ENCODE measurements around the gene PHACTR3. TPM values are rescaled to one million over a fixed set of nuclear protein-coding genes. Genes with fewer than 3 reads are reported as not detected.

Gene PHACTR3
- total and polyA plus RNA-seq, 7 experiments from 2014 or later, result 0.49 TPM; not detected in 6

DNA sequence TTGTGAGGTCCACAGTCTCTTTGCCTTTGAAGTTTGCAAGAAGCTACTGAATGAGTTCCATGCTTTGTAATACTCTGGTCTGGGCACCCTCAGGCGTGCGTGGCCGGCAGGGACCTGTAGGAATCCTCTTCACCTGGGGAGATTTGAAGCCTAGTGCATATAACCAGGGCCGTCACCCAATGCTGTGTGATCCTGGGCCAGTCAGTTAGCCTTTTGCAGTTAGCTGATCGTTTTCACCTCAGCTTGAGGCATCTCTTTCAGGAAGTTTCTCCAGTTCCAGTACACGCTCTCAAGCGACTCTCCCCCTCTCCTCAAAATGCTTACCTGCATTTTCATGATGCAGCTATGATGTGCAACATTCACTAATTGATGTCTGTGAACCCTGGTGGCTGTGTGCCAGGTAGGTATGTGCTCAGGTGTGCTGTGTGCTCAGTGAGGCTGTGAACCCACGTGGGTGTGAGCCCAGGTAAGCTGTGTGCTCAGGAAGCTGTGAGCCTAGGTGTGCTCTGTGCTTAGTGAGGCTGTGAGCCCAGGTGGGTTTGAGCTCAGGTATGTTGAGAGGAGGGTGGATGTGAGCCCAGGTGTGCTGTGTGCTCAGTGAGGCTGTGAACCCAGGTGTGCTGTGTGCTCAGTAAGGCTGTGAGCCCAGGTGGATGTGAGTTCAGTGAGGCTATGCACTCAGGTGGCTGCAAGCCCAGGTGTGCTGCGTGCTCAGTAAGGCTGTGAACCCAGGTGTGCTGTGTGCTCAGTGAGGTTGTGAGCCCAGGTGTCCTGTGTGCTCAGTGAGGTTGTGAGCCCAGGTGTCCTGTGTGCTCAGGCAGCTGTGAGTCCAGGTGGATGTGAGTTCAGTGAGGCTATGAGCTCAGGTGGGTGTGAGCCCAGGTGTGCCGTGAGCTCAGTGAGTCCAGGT lies 120.4 kb downstream of the PHACTR3 start:
- intact Hi-C loops (cut with micrococcal nuclease), result no loop called here
- H3K4me1 ChIP-seq (ENCODE audit: control insufficient read depth in 2 of 2, insufficient read depth in 2 of 2, low read length in 2 of 2), result no peaks in the 10 kb centered on the region

GRCh38 chr20:59725476-59726280 lies 121.3 kb downstream of the PHACTR3 start:
- Mint-ChIP-seq H3K4me3 (no peak overlapping the region), H3K9me3 (peaks cover 0 to 5% (median 0%) of the 10 kb centered on the region in 11 donors), H3K36me3 (no peaks in the 10 kb centered on the region), H3K27ac (no peak overlapping the region), H3K27me3 (peaks cover 0 to 37% (median 13%) of the 10 kb centered on the region in 5 donors), H3K4me1 (peaks cover 0 to 14% (median 0%) of the 10 kb centered on the region in 7 donors)
- Histone ChIP-seq H3K27me3 (ENCODE audit: control insufficient read depth in 2 of 2, insufficient read depth in 2 of 2, low read length in 2 of 2) (no peaks in the 10 kb centered on the region), H3K36me3 (ENCODE audit: control insufficient read depth in 2 of 3, insufficient read depth in 3 of 3, low read length in 3 of 3) (no peaks in the 10 kb centered on the region), H3K4me3 (ENCODE audit: low read length) (no peak overlapping the region), H3K9me3 (ENCODE audit: control insufficient read depth in 2 of 3, low read length in 3 of 3) (no peaks in the 10 kb centered on the region), H3K4me1 (ENCODE audit: control insufficient read depth in 2 of 2, insufficient read depth in 2 of 2, low read length in 2 of 2) (no peaks in the 10 kb centered on the region), H3K27ac (ENCODE audit: low read depth, low read length) (no peak overlapping the region)
- intact Hi-C loops (cut with micrococcal nuclease), result no loop called here
- ChIA-PET CTCF (no interaction called here), POLR2A (no interaction called here)
- ATAC-seq (no peak), DNase-seq (no peak)

More for the DNA sequence above, 120.4 kb downstream of the PHACTR3 start:
- H3K4me1 Mint-ChIP-seq, result peaks cover 0 to 14% (median 0%) of the 10 kb centered on the region in 7 donors
- DNase-seq (no peak), ATAC-seq (no peak)
- H3K27ac Mint-ChIP-seq, result no peak overlapping the region
- POLR2A ChIA-PET, result no interaction called here
- H3K36me3 ChIP-seq (ENCODE audit: control insufficient read depth in 2 of 3, insufficient read depth in 3 of 3, low read length in 3 of 3), result no peaks in the 10 kb centered on the region
- H3K9me3 Mint-ChIP-seq, result peaks cover 0 to 5% (median 0%) of the 10 kb centered on the region in 11 donors
- no peaks in the 10 kb centered on the region for H3K27me3 ChIP-seq (ENCODE audit: control insufficient read depth in 2 of 2, insufficient read depth in 2 of 2, low read length in 2 of 2)
- H3K4me3 Mint-ChIP-seq, result no peak overlapping the region
- H3K9me3 ChIP-seq (ENCODE audit: control insufficient read depth in 2 of 3, low read length in 3 of 3), result no peaks in the 10 kb centered on the region
- no peaks in the 10 kb centered on the region for H3K36me3 Mint-ChIP-seq
- peaks cover 0 to 47% (median 8%) of the 10 kb centered on the region in 5 donors for H3K27me3 Mint-ChIP-seq
- H3K27ac ChIP-seq (ENCODE audit: low read depth, low read length), result no peak overlapping the region
- CTCF ChIA-PET, result no interaction called here
- H3K4me3 ChIP-seq (ENCODE audit: low read length), result no peak overlapping the region

DNA sequence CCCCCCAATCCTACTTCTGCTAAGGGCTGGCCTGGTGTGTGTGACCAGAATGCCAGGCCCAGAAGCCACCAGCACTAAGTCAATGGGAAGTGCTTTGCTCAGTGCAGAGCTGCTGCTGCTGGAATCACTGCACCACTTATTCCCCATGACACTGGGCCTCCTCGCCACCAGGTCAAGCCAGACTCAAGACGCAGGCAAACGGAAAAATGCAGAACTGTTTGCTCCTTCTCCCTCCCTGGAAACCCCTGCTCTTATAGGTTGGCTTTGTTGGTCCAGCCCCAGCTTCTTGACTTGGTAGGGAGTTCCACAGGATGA lies 121.9 kb downstream of the PHACTR3 start:
- H3K4me1 Mint-ChIP-seq, result peaks cover 0 to 14% (median 0%) of the 10 kb centered on the region in 7 donors
- H3K27me3 ChIP-seq (ENCODE audit: control insufficient read depth in 2 of 2, insufficient read depth in 2 of 2, low read length in 2 of 2), result no peaks in the 10 kb centered on the region
- H3K4me3 Mint-ChIP-seq, result no peak overlapping the region
- H3K27me3 Mint-ChIP-seq, result peaks cover 0 to 32% (median 13%) of the 10 kb centered on the region in 5 donors
- H3K27ac Mint-ChIP-seq, result no peak overlapping the region
- H3K36me3 Mint-ChIP-seq, result no peaks in the 10 kb centered on the region
- H3K4me3 ChIP-seq (ENCODE audit: low read length), result no peak overlapping the region
- CTCF ChIA-PET, result no interaction called here
- H3K9me3 Mint-ChIP-seq, result peaks cover 0 to 4% (median 0%) of the 10 kb centered on the region in 11 donors
- POLR2A ChIA-PET, result no interaction called here
- no peaks in the 10 kb centered on the region for H3K4me1 ChIP-seq (ENCODE audit: control insufficient read depth in 2 of 2, insufficient read depth in 2 of 2, low read length in 2 of 2)
- no peaks in the 10 kb centered on the region for H3K9me3 ChIP-seq (ENCODE audit: control insufficient read depth in 2 of 3, low read length in 3 of 3)
- ATAC-seq (no peak), DNase-seq (no peak)
- H3K36me3 ChIP-seq (ENCODE audit: control insufficient read depth in 2 of 3, insufficient read depth in 3 of 3, low read length in 3 of 3), result no peaks in the 10 kb centered on the region
- intact Hi-C loops (cut with micrococcal nuclease), result no loop called here
- no peak overlapping the region for H3K27ac ChIP-seq (ENCODE audit: low read depth, low read length)

DNA sequence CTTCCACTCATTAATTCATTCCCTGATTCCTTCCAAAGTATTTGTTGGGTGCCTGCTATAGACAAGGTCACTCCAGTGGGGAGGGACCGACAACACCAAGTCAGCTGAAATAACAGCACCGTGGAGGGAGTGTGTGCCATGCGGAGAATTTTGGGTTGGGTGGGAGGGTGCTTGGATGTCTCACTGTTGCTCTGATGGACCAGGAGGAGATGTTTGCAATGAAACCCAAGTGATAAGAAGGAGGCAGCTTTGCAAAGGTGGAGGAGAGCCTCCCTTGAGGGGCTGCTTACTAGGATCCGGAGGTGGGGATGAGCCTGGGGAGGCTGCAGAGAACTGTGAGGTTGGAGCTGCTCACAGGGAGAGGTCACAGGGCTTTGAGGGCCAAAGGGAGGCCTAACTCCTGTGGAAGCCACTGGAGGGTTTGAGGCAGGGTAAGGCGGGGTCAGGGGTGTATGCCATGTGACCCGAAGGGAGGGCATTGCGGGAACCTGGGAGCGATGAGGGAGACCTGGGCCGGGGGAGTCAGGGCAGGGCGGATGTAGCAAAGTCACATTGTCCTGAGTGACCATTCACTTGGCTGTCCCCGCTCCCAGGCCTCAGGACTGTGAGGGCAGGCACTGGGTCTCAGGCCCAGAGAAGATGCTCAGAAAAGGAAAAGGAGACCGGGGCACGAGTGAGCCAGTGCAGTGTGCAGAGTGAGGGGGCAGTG lies 124.5 kb downstream of the PHACTR3 start:
- CTCF ChIA-PET, result no interaction called here
- H3K27me3 ChIP-seq (ENCODE audit: control insufficient read depth in 2 of 2, insufficient read depth in 2 of 2, low read length in 2 of 2), result no peaks in the 10 kb centered on the region
- intact Hi-C loops (cut with micrococcal nuclease), result no loop called here

GRCh38 chr20:59729506-59729905 lies 125.2 kb downstream of the PHACTR3 start:
- H3K9me3 Mint-ChIP-seq, result no peaks in the 10 kb centered on the region
- ChIA-PET CTCF (no interaction called here), POLR2A (no interaction called here)
- Histone ChIP-seq H3K4me3 (ENCODE audit: low read length) (no peak overlapping the region), H3K36me3 (ENCODE audit: control insufficient read depth in 2 of 3, insufficient read depth in 3 of 3, low read length in 3 of 3) (no peaks in the 10 kb centered on the region), H3K9me3 (ENCODE audit: control insufficient read depth in 2 of 3, low read length in 3 of 3) (no peaks in the 10 kb centered on the region), H3K4me1 (ENCODE audit: control insufficient read depth in 2 of 2, insufficient read depth in 2 of 2, low read length in 2 of 2) (no peaks in the 10 kb centered on the region), H3K27me3 (ENCODE audit: control insufficient read depth in 2 of 2, insufficient read depth in 2 of 2, low read length in 2 of 2) (no peaks in the 10 kb centered on the region), H3K27ac (ENCODE audit: low read depth, low read length) (no peak overlapping the region)
- H3K4me3 Mint-ChIP-seq, result no peak overlapping the region
- no peaks in the 10 kb centered on the region for H3K36me3 Mint-ChIP-seq
- intact Hi-C loops (cut with micrococcal nuclease), result no loop called here
- no peak for ATAC-seq
- no peak for DNase-seq
- H3K27ac Mint-ChIP-seq, result no peak overlapping the region
- H3K4me1 Mint-ChIP-seq, result no peaks in the 10 kb centered on the region
- peaks cover 0 to 27% (median 10%) of the 10 kb centered on the region in 5 donors for H3K27me3 Mint-ChIP-seq

More for the DNA sequence above, 124.5 kb downstream of the PHACTR3 start:
- Mint-ChIP-seq H3K27ac (no peak overlapping the region), H3K4me3 (no peak overlapping the region), H3K9me3 (no peaks in the 10 kb centered on the region), H3K27me3 (peaks cover 0 to 28% (median 10%) of the 10 kb centered on the region in 5 donors), H3K4me1 (peaks cover 0 to under 1% (median 0%) of the 10 kb centered on the region in 7 donors), H3K36me3 (no peaks in the 10 kb centered on the region)
- no peaks in the 10 kb centered on the region for H3K9me3 ChIP-seq (ENCODE audit: control insufficient read depth in 2 of 3, low read length in 3 of 3)
- POLR2A ChIA-PET, result no interaction called here
- H3K4me3 ChIP-seq (ENCODE audit: low read length), result no peak overlapping the region
- DNase-seq, result no peak
- no peaks in the 10 kb centered on the region for H3K36me3 ChIP-seq (ENCODE audit: control insufficient read depth in 2 of 3, insufficient read depth in 3 of 3, low read length in 3 of 3)
- no peaks in the 10 kb centered on the region for H3K4me1 ChIP-seq (ENCODE audit: control insufficient read depth in 2 of 2, insufficient read depth in 2 of 2, low read length in 2 of 2)
- H3K27ac ChIP-seq (ENCODE audit: low read depth, low read length), result no peak overlapping the region
- no peak for ATAC-seq

DNA sequence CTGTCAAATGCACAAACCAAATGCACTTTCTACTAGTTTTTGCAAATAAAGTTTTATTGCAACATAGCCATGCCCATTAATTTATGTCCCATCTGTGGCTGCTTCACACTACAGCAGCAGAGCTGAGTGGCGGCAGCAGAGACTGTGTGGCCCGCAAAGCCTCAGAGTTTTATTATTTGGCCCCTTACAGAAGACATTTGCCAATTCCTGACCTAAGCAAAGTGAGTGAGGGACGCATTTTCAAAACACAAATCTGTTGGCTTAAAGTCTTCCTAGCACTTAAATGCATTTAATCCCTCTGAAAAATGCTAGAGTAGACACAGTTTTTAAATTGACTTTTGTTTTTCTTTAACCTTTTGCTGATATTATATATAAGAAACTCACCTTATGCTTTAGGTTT lies 126.4 kb downstream of the PHACTR3 start:
- DNase-seq (no peak), ATAC-seq (no peak)
- POLR2A ChIA-PET, result no interaction called here
- peaks cover 0 to 1% (median 0%) of the 10 kb centered on the region in 11 donors for H3K9me3 Mint-ChIP-seq
- no peaks in the 10 kb centered on the region for H3K36me3 Mint-ChIP-seq
- Histone ChIP-seq H3K4me1 (ENCODE audit: control insufficient read depth in 2 of 2, insufficient read depth in 2 of 2, low read length in 2 of 2) (no peaks in the 10 kb centered on the region), H3K4me3 (ENCODE audit: low read length) (no peak overlapping the region), H3K9me3 (ENCODE audit: control insufficient read depth in 2 of 3, low read length in 3 of 3) (no peaks in the 10 kb centered on the region), H3K27ac (ENCODE audit: low read depth, low read length) (no peak overlapping the region), H3K36me3 (ENCODE audit: control insufficient read depth in 2 of 3, insufficient read depth in 3 of 3, low read length in 3 of 3) (no peaks in the 10 kb centered on the region), H3K27me3 (ENCODE audit: control insufficient read depth in 2 of 2, insufficient read depth in 2 of 2, low read length in 2 of 2) (no peaks in the 10 kb centered on the region)
- intact Hi-C loops (cut with micrococcal nuclease), result no loop called here
- peaks cover 0 to 24% (median 10%) of the 10 kb centered on the region in 5 donors for H3K27me3 Mint-ChIP-seq
- no peak overlapping the region for H3K4me3 Mint-ChIP-seq
- CTCF ChIA-PET, result no interaction called here
- H3K27ac Mint-ChIP-seq, result no peak overlapping the region
- H3K4me1 Mint-ChIP-seq, result no peaks in the 10 kb centered on the region

All from naive thymus-derived CD4-positive, alpha-beta T cell (primary cell).